Left hindlimb (tissue), 1 donor: ENCODE measurements around the gene MIB1.
A peak's percentile ranks its signal among the peaks of the same experiment; 100 is the strongest.
"Not testable (repeated sequence)": the region's sequence is repeated elsewhere in the genome, so short reads cannot be mapped to it uniquely, and the experiment has no call there.

Source experiments
- DNase-seq: peaks from one replicate; pipeline ENCODE4 v3.0.0-alpha.2; 2018

MIB1 gene

DNA sequence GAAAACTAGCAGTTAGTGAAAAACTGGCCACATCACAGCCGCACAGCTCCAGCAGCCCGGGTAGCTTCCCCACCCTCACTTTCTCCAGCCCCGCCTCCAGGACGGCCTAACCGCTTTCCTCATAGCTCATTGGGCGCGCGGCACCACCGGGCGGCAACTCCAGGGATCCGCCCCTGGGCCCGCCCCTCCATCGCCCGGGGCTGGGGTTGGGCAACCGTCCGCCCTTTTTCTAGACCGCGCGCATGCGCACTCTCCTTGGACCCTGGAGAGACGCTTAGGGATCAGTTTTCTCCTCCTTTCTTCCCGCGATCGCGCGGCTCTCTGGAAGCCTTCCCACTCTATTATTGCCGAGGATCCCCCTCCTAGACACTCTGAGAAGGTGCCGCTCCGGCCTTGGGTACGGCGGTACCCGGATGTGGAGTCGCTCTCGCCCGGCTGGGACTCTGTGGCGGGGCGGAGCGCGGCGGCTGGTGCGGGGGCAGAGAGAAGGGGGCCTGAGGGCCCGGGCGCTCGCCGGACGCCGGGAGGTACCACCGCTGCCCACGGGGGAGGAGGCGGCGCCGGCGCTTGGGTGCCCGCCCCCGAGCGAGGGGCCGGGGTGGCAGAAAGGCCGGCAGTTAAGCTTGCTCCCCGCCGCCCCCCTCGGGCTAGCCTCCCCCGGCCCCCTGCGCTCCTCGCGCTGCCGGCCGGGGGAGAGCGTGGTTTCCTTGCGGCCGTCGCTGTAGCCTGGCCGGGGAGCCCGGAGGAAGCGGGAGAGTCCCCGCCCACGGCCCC lies at the start of gene MIB1:
MIB1 (plus strand) TSS at position 255 of the 774 bp plus-strand sequence. CDS start 792 bp downstream, outside the sequence.
- peak; percentile 99 for DNase-seq

DNA sequence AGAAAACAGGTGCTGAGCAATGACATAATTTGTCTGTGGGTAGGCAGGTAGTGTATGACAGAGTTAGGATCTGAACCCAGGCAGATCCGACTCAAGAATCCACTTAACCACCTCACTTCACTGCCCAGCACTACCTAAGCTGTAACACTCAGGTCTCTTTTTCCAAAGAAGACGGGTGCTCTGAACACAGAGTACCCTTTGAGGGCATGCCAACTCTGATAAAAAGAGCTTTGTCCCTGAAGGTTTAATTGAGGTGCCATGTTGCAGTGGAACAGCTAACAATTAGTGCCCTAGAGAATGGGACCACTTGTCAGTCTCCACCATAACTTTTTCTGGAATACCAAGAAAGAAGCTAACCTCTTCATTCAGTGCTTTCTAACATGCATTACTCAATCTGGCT lies 47.3 kb upstream of the MIB1 start:
- DNase-seq, result no peak

DNA sequence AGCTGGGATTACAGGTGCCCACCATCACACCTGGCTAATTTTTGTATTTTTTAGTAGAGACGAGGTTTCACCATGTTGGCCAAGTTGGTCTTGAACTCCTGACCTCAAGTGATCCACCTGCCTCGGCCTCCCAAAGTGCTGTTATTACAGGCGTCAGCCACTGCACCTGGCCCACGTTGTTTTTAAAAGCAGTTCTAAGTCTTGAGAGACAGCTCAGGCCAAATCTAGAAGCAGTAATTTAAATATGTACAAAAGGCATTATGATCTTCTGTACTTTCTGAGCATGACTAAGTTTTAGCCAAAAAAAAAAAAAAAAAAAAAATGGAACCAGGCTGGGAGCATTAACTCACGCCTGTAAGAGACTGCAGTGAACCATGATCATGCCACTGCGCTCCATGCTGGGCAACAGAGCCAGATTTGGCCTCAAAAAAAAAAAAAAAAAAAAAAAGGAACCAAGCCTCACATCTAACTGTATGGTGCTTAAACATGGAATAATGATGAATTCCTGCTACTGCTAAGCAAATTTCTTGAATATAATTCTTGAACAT lies 40.0 kb upstream of the MIB1 start:
- DNase-seq, result no peak

DNA sequence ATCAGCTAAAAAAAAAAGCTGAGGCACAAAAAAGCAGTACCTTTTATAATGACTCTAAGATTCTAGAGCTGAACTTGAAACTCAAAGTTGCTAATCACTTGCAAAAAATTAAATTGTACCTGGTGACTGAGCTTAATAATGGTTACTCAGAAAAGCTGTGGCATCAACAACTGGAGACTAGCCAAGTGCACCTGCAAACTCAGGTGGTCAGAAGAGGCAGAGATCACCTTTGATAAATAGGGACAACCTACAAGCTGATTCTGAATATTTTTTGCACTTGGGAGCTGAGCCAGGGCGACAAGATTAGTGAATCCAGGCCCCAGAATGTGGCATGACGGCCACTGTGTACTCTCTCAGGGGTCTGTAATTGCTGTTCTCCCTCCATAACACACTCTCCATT lies 39.0 kb upstream of the MIB1 start:
- no peak for DNase-seq

DNA sequence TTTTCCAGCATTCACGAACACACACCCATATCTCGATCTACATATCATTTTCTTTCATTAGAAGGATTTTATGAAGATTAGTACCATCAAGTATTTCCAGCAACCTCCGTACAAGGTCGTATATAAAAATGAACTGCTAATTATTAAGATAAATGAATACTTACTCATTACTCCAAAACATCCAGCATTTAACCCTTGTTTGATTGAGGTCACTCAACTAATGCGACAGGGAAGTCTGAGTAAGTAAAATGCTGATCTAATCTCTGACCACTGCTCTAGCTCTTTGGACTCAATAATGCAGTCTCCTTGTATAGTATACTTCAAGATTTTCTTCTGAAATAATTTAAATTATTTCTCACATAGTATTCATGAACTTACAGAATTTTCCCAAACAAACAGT lies 38.0 kb upstream of the MIB1 start:
- DNase-seq, result no peak

DNA sequence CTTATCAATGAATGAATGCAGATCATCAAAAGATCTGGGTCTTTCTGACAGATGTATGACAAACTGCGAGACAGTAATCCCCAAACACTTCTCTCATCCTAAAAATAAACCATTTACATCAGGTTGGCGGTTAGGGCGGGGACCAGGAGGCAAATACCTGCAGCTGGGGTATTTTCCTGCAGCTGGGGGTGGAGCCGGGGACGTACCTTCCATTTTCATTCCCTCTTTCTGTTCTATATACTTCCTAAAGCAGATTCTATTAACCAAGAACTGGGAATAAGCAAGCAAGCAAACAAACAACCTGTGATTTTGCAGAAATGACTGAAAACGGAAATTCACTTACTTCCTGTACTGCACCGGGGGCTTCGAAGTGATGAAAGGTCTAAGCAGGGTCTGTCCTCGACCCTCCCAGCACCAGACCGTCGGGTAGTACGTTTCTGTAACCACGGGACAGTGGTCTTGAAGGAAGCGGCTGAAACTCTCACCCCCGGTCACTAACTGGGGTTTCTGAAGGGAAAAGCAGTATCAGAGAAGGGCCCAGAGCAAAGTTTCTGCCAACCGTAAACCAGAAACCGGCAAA lies 37.3 kb upstream of the MIB1 start:
- DNase-seq, result no peak

DNA sequence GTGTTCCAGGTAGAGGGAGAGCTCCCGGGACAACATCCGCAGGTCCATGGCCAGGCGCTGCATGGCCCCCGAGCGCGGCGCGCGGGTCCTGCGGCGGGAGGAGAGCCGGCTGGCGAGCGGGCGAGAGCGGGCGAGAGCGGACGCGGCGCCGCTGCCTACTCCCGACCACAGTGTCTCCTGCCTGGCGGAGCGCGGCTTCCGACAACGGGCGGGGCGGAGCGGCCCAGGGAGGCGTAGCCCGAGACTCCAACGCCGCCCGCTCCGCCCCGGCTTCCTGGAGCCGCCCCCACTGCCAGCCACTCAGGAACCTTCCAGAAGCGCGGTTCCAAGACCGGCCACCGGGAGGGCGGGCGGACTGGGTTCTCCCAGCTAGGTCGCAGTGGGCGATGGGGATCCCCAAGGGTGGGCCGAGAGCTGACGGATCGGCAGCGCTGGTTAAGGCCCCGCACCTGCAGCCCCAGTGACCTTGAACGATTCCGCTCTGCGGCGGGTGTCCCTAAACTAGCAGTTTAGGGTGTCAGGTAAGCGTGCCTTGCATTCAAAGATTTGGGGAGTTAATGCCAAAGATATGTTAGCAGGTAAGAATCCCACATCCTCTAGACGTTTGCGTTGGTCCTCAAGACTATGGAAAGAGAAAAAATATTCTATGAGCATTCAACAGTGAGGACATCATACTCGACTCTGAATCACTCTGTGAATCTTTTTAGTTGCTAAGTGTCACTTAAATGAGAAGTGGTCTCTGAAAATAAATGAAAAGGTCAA lies 35.8 kb upstream of the MIB1 start, which contains the start of gene ABHD3:
ABHD3 (minus strand) TSS at position 172 of the 762 bp plus-strand sequence; CDS start at position 63, 109 bp downstream.
- peak; percentile 92 for DNase-seq

DNA sequence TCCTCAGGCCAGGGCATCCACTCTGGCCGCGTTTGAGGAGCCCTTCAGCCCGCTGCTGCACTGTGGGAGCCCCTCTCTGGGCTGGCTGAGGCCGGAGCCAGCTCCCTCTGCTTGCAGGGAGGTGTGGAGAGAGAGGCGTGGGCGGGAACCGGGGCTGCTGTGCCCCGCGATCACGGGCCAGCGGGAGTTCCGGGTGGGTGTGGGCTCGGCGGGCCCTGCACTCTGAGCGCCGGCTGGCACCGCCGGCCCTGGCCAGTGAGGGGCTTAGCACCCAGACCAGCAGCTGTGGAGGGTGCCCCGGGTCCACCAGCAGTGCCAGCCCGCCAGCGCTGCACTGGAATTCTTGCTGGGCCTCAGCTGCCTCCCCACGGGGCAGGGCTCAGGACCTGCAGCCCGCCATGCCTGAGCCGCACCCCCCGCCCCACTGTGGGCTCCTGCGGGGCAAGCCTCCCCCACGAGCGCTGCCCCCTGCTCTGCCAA lies 34.2 kb upstream of the MIB1 start:
- no peak for DNase-seq

DNA sequence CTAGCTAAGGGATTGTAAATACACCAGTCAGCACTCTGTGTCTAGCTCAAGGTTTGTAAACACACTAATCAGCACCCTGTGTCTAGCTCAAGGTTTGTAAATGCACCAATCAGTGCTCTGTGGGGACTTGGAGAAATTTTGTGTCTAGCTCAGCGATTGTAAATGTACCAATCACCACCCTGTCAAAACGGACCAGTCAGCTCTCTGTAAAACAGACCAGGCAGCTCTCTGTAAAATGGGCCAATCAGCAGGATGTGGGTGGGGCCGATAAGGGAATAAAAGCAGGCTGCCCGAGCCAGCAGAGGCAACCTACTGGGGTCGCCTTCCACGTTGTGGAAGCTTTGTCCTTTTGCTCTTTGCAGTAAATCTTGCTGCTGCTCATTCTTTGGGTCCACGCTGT lies 33.5 kb upstream of the MIB1 start:
- not testable (repeated sequence) for DNase-seq

DNA sequence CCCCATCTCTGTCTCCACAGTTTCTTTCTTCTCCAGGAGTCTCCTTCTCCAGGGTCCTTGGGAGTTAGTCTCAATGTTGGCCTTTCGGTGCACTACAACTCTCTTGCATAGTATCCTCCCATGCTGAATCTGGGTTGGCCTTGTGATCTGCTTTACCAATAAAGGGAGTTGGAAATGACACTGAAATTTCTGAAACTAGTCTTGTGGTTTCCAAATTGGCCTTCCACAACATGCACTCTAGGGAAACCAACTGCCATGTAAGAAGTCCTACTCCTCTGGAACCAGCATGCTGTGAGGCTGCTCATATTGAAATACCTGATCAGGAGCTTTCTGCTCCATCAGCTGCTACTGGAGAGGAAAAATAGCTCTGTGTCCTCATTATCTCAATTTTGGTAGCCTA lies 26.1 kb upstream of the MIB1 start:
- no peak for DNase-seq

DNA sequence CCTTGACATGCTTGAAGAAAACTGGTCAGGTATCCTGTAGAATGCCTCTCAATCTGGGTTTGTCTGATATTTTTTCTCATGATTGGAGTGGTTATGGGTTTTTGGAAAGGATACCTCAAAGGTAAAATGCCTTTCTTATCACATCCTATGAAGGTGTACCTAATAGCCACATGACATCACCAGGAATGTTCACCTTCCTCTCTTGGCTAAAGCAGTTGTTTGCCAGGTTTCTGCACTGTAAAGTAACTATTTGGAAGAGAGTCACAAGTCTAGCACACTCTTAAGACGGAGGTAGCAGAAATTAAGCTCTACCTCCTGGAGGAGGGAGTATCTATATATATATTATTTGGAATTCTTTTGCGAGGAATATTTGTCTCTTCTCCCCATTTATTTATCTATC lies 17.9 kb upstream of the MIB1 start:
- no peak for DNase-seq

DNA sequence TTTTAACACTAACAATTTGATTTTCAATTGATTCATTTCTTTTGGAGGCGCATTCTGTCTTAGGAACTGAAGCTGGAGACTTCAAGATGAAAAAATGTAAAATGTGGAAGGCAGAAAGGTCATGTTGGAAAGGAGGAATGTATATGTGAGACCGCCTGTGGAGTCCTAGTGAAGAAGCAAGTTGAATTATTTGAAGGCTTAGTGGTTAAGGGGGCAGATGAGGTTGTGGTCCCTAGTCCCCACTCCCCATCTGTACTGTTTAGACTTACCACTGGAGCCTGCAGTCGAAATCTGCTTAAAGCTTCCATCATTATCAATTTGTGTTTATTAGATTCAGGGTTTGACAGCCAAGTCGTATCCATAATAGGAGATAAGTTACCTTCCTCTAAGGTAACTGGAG lies 15.4 kb upstream of the MIB1 start:
- DNase-seq, result no peak

DNA sequence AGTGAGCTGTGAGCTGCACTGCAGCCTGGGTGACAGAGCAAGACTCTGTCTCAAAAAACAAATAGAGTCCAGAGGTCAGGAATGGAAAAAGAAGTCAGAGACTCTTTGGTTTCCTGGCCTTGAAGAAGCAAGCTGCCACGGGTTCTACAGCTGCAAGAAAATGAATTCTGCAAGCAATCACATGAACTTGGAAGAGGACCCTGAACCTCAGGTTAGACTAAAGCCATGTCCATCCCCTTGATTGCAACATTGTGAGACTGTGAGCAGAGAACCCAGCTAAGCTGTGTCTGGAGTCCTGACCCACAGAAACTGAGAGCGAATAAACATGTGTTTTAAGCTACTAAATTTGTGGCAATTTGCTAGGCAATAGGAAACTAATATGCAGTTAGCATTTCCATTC lies 12.9 kb upstream of the MIB1 start:
- DNase-seq, result no peak

DNA sequence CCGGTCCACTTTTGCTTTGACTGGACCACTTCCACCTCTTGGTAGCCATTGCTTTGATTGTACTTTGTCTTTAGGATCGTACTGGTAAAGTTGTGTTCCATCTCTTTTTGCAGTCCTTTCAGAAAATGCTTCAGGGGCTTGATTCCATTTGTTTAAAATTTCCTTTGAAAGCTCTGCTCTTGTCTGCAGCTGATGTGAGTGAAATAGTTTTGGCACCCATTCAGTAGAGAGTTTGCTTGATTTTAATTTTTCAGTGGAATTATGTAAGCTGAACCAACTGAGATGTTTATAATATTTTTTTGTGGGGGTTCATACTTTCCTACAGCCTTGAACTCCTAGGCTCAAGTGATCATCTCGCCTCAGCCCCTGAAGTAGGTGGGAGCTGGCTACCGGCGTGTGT lies 7.6 kb upstream of the MIB1 start:
- DNase-seq, result no peak

DNA sequence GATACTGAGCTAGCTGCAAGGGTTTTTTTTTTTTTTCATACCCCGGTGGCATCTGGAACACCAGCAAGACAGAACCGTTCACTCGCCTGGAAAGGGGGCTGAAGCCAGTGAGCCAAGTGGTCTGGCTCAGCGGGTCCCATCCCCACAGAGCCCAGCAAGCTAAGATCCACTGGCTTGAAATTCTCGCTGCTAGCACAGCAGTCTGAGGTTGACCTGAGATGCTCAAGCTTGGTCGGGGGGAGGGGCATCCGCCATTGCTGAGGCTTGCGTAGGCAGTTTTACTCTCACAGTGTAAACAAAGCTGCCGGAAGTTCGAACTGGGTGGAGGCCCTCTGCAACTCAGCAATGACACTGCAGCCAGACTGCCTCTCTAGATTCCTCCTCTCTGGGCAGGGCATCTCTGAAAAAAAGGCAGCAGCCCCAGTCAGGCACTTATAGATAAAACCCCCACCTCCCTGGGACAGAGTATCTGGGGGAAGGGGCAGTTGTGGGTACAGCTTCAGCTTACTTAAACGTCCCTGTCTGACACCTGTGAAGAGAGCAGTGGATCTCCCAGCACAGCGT lies 5.1 kb upstream of the MIB1 start:
- DNase-seq, result no peak

DNA sequence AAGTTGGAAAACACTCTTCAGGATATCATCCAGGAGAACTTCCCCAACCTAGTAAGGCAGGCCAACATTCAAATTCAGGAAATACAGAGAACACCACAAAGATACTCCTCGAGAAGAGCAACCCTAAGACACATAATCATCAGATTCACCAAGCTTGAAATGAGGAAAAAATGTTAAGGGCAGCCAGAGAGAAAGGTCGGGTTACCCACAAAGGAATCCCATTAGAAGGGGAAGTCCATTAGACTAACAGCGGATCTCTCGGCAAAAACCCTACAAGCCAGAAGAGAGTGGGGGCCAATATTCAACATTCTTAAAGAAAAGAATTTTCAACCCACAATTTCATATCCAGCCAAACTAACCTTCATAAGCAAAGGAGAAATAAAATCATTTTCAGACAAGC lies 3.7 kb upstream of the MIB1 start:
- not testable (repeated sequence) for DNase-seq

DNA sequence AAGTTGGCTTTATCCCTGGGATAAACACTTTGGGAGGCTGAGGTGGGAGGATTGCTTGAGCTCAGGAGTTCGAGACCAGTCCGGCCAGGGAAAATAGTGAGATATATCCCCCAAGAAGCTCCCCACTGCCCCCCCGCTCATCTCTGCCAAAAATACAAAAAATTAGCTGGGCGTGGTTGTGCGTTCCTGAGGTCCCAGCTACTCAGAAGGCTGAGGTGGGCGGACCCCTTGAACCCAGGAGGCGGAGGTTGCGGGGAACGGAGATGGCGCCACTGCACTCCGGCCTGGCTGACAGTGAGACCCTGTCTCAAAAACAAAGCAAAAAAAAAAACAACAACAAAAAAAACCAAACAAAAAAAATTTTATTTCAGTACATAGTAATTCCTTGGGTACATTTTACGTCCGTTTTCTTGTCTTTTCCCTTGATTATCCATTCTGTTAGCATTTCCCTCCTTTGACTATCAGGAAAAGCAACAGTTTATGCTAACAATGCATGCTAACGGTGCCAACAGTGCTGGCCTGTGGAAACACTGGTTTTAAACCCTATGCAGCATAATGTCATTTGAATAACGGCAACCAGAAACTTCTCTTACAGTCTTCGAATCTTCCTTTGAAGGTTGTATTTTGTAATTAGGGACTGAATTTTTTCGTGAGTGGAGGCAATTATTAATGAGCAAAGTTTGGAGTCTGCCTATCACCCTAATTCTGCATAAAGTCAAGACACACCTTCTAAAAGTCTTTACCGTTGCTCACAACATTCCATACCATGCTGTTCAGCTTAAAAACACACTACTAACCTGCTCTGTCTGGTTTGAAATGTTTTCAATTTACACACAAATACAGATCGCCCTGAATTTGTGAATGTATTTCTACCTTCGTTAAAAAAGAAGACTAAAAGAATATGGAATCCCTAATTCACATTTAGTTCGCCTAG lies 721 bp upstream of the MIB1 start:
- peak; percentile 34 for DNase-seq

DNA sequence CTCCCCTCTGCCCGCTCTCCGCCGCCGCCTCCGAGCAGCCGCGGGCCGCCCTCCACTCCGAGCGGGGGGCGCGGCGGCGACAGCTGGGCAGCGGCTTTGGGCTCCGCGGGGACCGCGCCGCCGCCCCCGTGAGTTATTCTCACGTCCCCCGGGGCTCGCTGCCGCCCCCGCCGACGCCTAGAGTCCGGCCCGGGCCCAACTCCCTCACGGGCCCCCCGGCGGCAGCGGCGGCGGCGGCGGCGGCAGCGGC lies 645 bp downstream of the MIB1 start:
- DNase-seq, result no peak

DNA sequence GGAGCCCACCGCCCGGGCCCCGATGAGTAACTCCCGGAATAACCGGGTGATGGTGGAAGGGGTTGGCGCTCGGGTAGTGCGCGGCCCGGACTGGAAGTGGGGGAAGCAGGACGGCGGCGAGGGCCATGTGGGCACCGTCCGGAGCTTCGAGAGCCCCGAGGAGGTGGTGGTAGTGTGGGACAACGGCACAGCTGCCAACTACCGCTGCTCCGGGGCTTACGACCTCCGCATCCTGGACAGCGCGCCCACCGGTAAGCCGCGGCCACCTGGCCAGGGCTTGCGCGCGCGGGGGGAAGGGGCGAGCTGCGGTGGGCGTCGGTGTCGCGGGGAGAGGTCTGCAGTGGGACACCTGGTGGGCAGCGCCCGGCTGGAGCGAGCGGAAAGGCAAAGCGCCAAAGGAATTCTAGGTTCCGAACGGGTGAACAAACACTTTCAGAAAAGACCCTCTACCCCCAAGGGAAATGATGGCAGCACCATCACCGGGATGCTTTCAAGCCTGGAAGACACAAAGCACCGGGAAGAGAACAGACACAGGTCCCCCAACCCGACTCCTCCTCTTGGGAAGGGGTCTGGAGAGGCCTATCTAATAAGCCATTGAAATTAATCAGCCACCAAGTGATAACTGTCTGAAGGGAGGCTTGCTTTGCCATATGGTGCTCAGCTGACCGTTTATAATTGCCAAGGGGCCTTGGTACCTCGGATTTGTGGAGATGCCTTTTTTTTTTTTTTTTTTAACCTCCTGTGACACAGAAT lies 1.1 kb downstream of the MIB1 start:
- DNase-seq, result peak; percentile 55

DNA sequence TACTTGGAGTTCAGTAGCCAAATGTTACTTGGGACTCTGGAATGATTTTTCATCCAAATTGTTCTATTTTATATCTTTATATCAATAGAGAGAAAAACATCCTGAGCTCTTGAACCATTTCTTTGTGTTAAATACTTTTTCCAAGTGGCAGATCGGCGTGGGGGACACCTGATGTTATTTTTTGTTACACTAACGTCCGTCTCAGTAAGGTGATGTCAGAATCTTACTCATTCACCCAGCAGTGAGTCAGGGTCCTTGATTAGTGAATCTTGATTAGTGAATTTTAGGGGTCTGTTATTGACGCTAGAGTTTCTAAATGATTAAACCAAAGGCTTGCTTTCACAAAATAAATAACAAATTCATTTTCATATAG lies 1.7 kb downstream of the MIB1 start:
- no peak for DNase-seq

DNA sequence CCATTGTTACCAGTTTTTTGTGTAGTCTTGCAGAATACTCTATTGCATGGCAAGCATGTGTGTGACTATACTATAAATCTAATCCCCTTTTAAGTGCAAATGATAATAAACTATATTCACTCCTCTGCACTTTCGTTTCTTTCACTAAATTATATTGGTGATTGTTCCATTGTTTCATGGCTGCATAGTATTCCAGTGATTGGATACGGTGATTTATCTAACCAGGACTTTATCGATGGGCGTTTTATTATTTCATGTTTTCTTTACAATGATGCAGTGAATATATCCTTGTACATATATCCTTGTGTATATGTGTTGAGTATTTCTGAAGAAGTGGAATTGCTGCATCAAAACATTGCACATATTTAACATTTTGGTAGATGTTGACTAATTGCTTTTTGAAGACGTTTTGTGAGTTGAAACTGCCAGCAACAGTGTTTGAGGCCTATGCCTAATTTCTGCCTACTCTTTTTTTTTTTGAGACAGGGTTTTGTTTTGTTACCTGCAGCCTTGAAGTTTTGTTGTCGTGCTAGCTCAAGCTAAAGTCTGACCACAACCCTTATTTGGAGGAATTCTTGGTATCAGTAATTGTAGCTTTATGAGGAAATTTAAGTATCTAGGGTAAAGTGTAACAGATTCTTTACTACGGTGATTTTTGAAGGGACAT lies 2.7 kb downstream of the MIB1 start:
- no peak for DNase-seq
